Ishikawa (cell line): ENCODE data around the gene HNRNPCL4.
"Not testable (repeated sequence)": the region's sequence is repeated elsewhere in the genome, so short reads cannot be mapped to it uniquely, and the experiment has no call there.

Experiments used
- CEBPB ChIP-seq: IDR thresholded peaks from 2 replicates; pipeline ENCODE4 v1.6.1; 2012
- CREB1 ChIP-seq: IDR thresholded peaks from 2 replicates; pipeline ENCODE4 v1.6.1; 2012; ENCODE audit warnings: low read depth
- EGR1 ChIP-seq: IDR thresholded peaks from 2 replicates; pipeline ENCODE4 v1.6.1; 2012
- MAX ChIP-seq: IDR thresholded peaks from 2 replicates; pipeline ENCODE4 v1.6.1; 2012
- NFIC ChIP-seq: IDR thresholded peaks from 2 replicates; pipeline ENCODE4 v1.6.1; 2012
- RAD21 ChIP-seq: IDR thresholded peaks from 2 replicates; pipeline ENCODE4 v1.6.1; 2012; ENCODE audit warnings: low read depth
- REST ChIP-seq: IDR thresholded peaks from 2 replicates; pipeline ENCODE4 v1.6.1; 2012; ENCODE audit warnings: low read depth, mild to moderate bottlenecking
- TAF1 ChIP-seq: IDR thresholded peaks from 2 replicates; pipeline ENCODE4 v1.6.1; 2012; ENCODE audit warnings: low read depth, mild to moderate bottlenecking
- TEAD4 ChIP-seq: IDR thresholded peaks from 2 replicates; pipeline ENCODE4 v1.6.1; 2012
- YY1 ChIP-seq: IDR thresholded peaks from 2 replicates; pipeline ENCODE4 v1.6.1; 2012; ENCODE audit warnings: low read depth
- ZBTB7A ChIP-seq: IDR thresholded peaks from 2 replicates; pipeline ENCODE4 v1.6.1; 2012; ENCODE audit warnings: low read depth

GRCh38 chr1:13171548-13171947 is 6.1 kb upstream of the HNRNPCL4 start, which contains the start of gene PRAMEF9:
- not testable (repeated sequence) for TF ChIP-seq NFIC, REST, TEAD4, RAD21, ZBTB7A, CREB1, YY1, EGR1, CEBPB, MAX, TAF1
